ENCODE measurements around the gene CINP. TPM values are rescaled to one million over a fixed set of nuclear protein-coding genes. Genes with fewer than 3 reads are reported as not detected.

CINP gene
- 10 to 100 TPM; 33.1 to 39.0 (median 37.2) TPM for polyA plus RNA-seq (ENCODE audit: insufficient read length in 4 of 4)

DNA sequence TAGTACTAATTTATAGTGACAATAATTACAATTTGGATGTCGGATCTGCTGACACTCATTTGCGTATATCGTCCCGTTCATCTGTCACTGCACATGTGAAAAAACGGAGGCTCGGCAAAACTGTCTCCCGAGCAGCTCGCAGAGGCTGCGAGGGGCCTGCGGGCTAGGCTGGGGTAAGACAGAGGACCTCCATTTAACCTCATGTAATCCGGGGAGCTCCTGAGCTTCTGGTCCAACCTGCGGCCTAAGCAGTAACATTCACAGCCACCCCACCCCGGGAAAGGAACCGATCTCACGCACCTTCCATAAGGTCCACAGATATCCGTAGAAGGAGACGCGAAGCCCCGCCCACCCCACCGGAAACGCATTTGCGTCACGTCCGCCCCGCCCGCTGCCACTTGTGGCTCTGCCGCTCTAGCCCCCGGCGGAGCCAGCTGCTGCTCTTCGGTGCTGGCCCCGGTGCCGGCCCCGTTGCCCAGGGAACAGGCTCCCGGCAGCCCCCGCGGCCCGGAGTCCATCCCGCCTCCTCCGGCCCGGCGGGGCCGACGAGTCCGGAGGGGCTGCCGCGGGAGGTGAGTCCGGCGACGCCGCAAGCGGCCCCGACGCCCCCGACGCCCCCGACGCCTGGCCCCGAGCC, at the start of gene CINP, which contains the start of gene TECPR2:
Gene CINP, minus strand, starts transcription at position 346 of the 637 bp plus-strand sequence. Its CDS starts 39 bp downstream, at position 307.
Gene TECPR2, plus strand, starts transcription at position 397 of the 637 bp plus-strand sequence. CDS start 13,781 bp downstream, outside the sequence.
- DNase-seq (ENCODE audit: low read depth in 4 of 4, low spot score in 2 of 4) = peak; percentile 71 to 91 (median 84)

DNA sequence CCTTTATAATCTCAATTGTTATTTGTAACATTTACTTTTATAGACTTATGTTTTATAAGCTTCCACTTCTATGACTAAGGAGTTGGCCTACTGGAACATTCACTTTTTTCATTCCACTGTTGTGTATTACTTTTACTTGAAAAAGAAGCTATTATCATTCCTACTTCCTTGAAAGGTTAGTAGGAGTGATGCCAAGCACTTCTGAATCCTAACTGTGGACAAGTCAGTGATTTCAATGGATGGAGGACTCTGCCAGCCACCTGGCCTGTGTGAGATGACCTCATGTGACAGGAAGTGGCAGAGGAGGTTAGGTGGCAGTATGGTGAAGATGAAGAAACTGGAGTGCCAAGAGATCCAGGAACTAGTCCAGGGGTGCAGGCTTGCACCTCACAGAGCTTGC, 46.0 kb upstream of the CINP start:
- DNase-seq (ENCODE audit: low read depth in 4 of 4, low spot score in 2 of 4) = no peak

DNA sequence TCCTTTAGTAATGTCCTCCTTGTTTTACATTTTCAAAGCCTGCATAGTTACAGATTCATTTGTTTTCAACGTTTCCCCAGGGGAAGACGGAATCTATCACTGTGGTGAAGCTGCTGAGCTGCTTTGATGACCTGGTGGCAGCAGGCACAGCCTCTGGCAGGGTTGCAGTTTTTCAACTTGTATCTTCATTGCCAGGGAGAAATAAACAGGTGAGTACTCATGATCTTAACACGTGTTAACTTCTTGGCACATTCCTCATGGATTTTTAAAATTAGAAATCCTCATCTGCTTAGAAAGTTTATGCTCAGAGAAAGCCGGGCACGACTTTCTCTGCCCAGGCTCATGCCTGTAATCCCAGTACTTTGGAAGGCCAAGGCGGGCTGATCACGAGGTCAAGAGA, 44.6 kb upstream of the CINP start:
- DNase-seq (ENCODE audit: low read depth in 4 of 4, low spot score in 2 of 4) = no peak

DNA sequence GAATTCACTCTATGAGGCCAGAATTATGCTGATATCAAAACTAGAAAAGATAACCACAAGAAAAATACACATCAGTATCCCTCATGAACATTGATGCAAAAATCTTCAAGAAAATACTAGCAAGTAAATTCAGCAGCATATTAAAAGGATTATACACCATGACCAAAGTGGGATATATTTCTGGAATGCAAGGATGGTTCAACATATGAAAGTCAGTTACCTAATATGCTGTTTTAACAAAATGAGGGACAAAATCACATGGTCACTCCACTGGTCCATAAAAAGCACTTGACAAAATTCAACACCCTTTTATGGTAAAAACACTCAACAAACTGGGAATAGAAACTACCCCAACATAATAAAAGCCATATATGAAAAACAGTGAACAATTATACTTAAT, 40.3 kb upstream of the CINP start:
- no peak for DNase-seq (ENCODE audit: low read depth in 4 of 4, low spot score in 2 of 4)

DNA sequence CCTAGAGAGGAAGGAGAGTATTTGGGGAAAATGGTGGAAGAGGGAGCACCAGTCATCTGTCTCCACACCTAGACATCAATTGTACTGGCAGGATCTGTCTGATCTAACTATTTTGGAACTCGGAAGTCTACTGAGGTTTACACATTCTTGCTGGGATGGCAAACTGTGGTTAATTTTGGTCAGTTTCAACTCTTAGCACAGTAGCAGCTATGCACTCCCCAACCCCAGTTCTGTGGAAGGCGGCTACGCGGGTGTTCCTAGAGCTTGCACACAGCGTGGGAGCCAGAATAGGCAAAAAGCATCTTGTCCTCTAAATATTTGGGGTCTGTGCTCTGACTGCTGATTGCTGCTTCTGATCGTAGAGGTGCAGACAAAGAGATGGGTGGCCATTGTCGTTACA, 33.8 kb upstream of the CINP start:
- DNase-seq (ENCODE audit: low read depth in 4 of 4, low spot score in 2 of 4) = no peak

DNA sequence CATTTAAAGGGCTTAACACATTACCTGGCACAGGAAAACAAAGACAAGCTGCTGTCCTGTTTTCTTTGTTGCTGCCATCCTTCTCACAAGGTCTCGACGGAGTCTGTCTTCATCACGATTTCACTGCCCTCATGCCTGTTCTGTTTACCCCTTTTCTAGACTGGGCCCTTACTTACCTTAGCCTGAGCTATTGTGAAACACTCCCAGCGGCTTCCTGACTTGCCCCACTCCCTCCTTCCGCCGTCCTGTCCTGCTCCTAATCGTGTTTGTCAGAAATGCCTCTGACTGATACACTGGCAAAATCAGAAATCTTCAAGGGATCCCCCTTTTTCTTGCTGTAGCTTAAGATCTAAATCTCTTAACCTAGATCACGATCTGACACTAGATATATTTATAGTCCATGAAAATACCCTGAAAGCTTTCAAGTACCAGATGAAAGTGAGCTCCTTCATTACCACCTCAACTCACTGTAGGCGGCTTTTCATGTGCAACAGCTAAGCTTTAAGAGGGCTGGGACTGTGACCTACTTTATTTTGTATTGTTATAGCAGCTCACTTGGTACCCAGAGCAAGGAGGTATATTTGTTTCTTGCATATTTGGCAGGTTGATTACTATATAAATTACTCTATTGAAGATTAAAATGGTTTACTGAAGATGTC, 32.2 kb upstream of the CINP start:
- DNase-seq (ENCODE audit: low read depth in 4 of 4, low spot score in 2 of 4) = no peak

DNA sequence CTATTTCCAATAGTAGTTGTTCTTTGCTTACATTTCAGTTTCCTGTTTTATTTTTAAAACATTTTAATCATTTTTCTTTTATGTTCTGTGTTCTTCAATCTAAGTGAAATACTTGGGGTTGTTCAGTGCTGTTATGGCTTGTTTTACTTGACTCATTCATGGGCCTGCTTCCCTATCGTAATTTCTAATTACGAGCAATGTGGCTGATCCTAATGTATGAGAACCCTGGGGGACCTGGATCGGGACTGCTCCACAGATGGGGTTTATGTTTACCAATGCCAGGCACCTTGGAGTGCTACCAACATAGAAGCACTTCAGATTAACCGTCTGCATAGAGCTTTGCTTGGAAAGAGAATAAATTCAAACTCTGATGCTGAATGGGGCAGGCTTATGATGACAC, 29.8 kb upstream of the CINP start:
- DNase-seq (ENCODE audit: low read depth in 4 of 4, low spot score in 2 of 4) = no peak

DNA sequence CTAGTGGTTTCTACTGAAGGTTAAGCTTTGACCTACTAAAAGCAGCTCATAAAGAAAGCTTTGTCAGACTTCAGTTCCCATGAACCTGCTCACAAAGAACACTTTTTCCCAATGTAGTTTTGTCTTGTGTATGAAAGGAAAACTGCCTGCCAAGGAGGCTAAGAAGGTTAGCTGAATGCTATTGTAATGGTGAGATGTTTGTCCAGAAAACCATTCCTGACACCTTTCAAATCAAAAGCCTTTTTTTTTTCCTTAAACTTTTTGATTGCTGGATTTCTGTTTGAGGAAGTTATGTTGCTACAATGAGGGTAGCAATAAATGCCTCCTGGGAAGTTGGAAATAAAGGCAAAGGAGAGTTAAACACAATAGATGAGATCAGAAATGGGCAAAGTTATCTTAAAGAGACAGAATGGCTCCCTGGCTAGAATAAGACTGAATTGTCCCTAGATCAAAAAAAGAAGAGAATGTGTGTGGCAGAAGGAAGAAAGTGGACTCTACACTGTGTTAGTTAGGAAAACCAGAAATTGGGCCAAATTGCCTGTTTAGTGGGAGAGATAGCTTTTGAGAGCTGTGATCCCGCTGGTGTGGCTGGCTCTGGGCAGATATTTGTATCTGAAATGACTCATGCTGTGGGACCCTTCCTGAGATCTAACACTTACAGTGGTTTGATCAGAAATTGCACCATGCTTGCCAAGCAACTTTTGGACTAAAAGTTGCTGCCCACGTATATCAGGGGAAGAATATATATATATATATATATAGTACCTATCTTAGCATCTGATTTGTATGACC, 27.6 kb upstream of the CINP start:
- no peak for DNase-seq (ENCODE audit: low read depth in 4 of 4, low spot score in 2 of 4)

DNA sequence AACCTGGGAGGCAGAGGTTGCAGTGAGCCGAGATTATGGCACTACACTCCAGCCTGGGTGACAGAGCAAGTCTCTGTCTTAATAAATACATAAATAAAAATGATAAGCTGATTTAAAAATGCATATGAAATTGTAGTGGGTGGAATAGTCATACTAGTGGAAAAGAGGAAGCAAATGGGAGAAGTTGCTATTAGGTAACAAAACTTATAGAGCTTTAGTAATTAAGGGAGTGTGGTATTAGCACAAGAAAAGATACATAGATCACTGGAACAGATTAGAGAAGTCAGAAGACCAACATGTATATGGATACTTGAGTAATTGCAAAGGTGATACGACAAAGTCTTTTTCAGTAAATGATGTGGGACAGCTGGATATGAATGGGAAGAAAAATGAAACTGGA, 26.6 kb upstream of the CINP start:
- no peak for DNase-seq (ENCODE audit: low read depth in 4 of 4, low spot score in 2 of 4)

DNA sequence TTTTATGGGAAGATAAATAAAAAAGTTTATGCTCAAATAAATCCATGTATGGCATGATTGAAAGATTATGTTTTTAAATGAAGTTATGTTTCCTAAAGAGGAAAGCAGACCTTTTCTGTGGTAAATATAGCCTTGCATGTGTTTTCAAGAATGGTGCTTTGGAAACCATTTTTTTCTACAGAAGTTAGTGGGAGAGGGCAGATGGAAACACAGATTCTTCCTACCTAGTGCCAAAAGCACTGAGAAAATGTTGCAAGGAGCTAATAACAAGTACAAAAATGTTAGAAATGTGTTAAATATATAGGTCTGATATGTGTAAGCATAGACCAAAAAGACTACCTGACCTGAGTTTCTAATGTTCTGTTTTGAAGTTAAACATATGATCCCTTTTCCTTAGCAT, 24.4 kb upstream of the CINP start:
- no peak for DNase-seq (ENCODE audit: low read depth in 4 of 4, low spot score in 2 of 4)

DNA sequence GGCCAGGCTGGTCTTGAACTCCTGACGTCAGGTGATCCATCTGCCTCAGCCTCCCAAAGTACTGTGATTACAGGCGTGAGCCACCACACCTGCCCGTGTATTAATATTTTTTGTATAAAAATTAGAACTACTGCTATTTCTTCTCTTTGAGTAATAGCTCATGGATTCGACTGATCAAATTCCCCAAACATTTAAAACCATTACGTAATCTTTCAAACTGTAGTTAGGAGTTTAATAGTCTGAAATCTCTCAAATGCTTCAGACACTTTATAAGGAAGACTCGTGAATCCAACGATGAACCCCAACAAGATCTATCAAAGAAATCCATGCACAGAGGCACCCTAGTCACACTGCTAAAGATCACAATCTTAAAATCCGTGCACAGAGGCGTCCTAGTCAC, 16.1 kb upstream of the CINP start:
- DNase-seq (ENCODE audit: low read depth in 4 of 4, low spot score in 2 of 4) = no peak

DNA sequence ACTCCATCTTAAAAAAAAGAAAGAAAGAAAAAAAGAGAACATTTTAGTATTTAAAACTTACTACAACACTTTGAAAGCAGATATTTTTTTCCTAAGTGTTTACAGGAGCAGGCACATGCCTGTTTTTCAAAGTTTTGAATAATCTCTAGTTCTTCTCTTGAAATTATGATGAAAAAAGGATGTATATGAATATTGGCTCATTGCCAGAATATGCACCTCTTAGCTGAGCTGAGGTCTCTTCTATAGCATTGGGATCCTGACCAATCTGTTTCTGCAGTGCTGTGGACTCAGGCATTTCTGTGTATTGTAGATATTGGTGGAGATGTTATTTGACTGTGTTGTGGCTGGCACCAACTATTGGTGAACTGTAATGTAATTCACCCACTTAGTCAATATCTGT, 15.0 kb upstream of the CINP start:
- no peak for DNase-seq (ENCODE audit: low read depth in 4 of 4, low spot score in 2 of 4)

DNA sequence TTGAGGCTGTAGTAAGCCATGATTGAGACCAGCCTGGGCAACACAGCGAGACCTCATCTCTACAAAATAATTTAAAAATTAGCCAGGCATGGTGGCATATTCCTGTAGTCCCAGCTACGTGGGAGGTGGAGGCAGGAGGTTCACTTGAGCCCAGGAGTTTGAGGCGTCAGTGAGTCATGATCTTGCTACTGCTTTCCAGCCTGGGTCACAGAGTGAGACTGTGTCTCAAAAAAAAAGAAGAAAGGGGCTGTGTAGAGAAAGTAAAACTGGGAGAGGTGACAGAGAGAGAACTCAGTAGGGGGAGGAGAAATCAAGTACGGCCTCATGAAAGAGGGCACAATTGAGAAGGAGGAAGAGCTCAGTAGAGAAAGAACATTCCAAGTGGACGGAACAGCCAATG, 12.4 kb upstream of the CINP start:
- no peak for DNase-seq (ENCODE audit: low read depth in 4 of 4, low spot score in 2 of 4)

DNA sequence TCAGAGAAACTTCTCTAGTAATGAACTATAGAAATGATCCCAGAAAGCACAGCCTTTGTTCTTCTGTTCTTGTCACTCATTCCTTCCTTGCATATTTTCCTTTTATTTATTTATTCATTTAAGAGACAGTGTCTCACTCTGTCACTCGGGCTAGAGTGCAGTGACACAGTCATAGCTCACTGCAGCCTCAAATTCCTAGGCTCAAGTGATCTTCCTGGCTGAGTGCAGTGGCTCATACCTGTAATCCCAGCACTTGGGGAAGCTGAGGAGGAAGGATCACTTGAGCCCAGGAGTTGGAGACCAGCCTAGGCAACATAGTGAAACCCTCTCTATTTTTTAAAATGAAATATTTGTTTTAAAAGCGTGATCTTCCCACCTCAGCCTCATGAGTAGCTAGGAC, 11.6 kb upstream of the CINP start:
- DNase-seq (ENCODE audit: low read depth in 4 of 4, low spot score in 2 of 4) = no peak

DNA sequence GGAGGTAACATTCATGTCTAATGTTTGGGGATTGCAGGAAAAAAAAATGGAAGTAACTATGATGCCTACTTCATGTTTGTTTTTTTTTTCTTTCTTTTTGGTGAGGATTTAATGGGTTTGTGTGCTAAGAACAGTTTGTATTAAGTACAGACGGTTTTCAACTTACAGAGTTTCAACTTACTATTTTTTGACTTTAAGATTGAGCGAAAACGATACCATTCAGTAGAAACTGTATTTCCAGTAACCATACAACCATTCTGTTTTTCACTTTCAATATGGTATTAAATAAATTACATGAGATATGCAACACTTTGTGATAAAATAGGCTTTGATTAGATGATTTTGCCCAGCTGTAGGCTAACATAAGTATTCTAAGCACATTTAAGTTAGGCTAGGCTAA, 10.4 kb upstream of the CINP start:
- DNase-seq (ENCODE audit: low read depth in 4 of 4, low spot score in 2 of 4) = no peak

DNA sequence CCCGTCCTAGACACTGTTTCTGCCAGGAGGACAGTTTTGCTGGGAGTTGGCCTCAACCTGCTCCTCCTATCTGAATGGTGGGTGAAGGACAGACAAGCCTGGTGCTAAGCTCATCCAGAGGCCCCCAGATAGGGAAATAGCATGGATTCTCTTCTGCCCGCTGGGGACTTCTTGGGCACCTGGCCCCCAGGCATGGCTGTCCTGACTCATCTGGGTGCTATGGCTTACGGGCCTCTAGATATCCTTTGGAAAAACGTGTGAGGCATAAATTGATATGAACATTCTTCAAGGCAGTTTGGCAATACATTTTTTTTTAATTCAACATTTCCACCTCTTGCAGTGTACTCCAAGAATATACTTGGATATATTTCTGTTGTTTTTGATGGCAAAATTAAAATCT, 8.7 kb upstream of the CINP start:
- DNase-seq (ENCODE audit: low read depth in 4 of 4, low spot score in 2 of 4) = no peak

DNA sequence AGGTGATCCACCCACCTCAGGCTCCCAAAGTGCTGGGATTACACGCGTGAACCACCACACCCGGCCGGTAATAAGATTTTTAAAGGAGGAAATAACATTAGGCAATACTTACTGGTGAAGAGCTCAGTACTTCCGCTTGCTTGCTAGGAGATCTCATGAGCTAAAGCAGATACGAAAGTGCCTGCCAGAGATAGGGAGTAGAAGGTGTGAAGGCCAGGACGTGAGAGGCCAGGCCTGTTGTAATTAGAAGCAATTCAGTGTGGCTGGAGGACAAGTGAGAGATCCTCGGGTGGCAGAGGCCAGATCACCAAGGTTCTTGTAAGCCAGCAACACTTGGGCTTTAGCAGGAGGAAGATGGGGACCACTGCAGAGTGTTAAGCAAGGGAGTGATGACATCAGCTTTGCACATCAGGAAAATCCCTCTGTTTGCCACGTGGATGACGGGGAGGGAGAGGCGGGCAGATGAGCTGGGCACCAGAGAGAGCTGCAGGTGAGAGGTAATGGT, 7.7 kb upstream of the CINP start:
- no peak for DNase-seq (ENCODE audit: low read depth in 4 of 4, low spot score in 2 of 4)

DNA sequence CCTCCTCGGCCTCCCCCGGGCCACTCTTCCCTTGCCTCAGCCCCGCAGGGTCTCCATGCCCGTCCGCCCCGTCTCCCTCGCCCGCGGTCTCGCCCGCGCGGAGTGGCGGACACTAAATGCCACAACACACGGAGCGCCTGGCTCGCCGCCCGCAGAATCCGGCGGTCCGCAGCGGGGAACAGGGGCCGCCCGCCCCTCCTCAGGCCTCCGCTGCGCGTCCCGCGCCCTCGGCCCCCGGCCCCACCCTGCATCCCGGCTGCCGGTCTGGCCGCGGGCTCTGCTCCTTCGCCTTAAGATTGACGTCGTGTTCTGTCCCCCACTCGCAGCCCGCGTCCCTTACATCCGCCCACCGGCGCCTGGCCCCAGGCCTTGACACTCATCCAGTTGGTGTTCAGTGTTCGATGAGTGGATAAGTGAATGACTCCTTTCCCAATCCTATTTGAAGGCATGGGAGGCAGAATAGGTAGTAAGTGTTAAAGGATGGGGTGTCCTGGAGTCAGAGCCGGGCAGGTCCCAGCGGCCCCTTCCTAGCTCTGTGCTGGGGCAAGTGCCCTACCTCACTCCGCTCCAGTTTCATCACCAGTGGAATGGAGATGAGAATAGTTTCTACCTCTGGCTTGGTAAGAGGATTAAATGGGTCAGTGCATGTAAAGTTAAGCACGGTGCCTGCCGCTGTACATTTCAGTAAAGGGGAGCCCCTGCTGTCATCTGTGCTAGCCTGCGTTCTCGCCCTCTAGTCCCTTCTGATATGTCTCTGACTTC, 673 bp upstream of the CINP start:
- DNase-seq (ENCODE audit: low read depth in 4 of 4, low spot score in 2 of 4) = peak in 3 of 4 donors; percentile 1 to 13 (median 4)

DNA sequence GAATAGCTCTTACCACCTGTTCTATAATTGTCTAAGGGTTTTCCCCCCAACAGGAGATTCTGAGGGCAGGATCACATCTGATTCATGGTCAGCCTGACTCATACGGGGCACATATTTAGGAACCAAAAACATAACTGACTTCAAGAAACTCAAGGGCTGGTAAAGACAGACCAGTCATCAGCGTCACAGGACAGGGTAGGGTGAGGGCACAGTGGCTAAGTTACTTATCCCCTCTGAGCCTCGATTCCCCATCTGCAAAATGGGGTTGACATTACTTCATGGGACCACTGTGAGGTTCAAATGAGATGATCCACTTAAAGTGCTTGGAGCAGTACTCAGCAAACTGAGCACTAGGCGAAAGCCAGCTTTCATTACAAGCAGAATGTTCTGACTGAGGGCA, 606 bp downstream of the CINP start:
- DNase-seq (ENCODE audit: low read depth in 4 of 4, low spot score in 2 of 4) = peak in 1 of 4 donors; percentile 3

DNA sequence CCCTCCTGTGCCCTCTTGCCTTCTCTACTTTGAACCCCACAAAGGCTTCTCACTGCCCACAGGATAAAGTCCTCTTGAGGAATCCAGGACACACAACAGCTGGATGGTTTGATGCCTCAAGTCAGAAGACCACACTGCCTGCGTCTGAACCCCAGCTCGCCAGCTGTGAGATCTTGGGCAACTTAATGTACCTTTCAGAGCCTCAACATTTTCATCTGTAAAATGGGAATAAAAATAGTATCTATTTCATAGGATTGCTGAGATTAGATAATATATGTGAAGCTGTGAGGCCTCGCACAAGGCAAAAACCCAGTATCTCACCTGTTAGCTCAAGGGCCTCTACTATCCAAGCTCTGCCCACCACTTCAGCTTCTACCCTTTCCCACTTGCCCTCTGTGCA, 2.3 kb downstream of the CINP start:
- DNase-seq (ENCODE audit: low read depth in 4 of 4, low spot score in 2 of 4) = no peak

DNA sequence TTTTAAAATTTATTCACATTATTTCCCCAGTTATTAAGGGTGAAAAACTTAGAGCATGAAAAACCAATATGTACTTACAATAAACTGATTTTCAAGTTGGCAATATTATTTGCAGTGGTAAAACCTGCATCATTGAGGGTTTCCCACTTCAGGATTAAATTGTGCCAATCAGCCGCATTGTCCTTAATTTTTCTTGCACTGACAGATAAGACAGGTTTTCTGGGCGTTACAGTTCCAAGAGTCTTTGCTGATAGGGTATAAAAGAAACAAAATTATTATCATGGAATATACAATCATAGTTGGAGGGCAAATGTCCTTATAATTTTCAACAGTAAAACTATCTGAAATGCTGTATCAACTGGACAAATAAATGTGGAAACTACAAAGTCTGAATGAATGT, 3.3 kb downstream of the CINP start:
- no peak for DNase-seq (ENCODE audit: low read depth in 4 of 4, low spot score in 2 of 4)

All from left renal cortex interstitium (tissue), 4 donors.